ENCODE data around the gene SCNN1G. TPM values are rescaled to one million over a fixed set of nuclear protein-coding genes. Genes with fewer than 3 reads are reported as not detected.
"Not testable (repeated sequence)": the region's sequence is repeated elsewhere in the genome, so short reads cannot be mapped to it uniquely, and the experiment has no call there.

Gene SCNN1G
- total RNA-seq, 3 donors from 2014 or later (not counting 1 experiment from before 2014, with no cell fraction given): not detected

GRCh38 chr16:23252310-23252709, 69.8 kb downstream of the SCNN1G start:
- Histone ChIP-seq H3K4me1 (ENCODE audit: control insufficient read depth, insufficient read depth, low read length) (no peaks in the 10 kb centered on the region), H3K36me3 (ENCODE audit: control insufficient read depth, insufficient read depth, low read length) (no peaks in the 10 kb centered on the region), H3K9me3 (ENCODE audit: control insufficient read depth, insufficient read depth, low read length) (no peaks in the 10 kb centered on the region), H3K27ac (ENCODE audit: low read length) (no peak overlapping the region), H3K4me3 (ENCODE audit: low read length) (no peak overlapping the region), H3K27me3 (ENCODE audit: control insufficient read depth, insufficient read depth, low read length) (no peaks in the 10 kb centered on the region)
- no peak for DNase-seq
- 93% methylated on average over 4 of the region's 5 CpGs for WGBS (ENCODE audit: insufficient coverage)
- no peak overlapping the region for H3K27ac Mint-ChIP-seq
- no peak overlapping the region for H3K4me3 Mint-ChIP-seq
- no peaks in the 10 kb centered on the region for H3K9me3 Mint-ChIP-seq
- H3K27me3 Mint-ChIP-seq (ENCODE audit: low read depth in 2 of 2): peaks cover 0 to 3% of the 10 kb centered on the region in 2 donors
- no peaks in the 10 kb centered on the region for H3K36me3 Mint-ChIP-seq
- intact Hi-C loops (cut with micrococcal nuclease): no loop called here
- no peaks in the 10 kb centered on the region for H3K4me1 Mint-ChIP-seq
- no peak for ATAC-seq
- TF ChIP-seq CTCF (IDR thresholded peaks at IDR 0.05): no peak

GRCh38 chr16:23253650-23254049, 71.1 kb downstream of the SCNN1G start:
- H3K27ac Mint-ChIP-seq; ATAC-seq; H3K4me1 Mint-ChIP-seq; H3K36me3 ChIP-seq (ENCODE audit: control insufficient read depth, insufficient read depth, low read length); DNase-seq; H3K27me3 Mint-ChIP-seq (ENCODE audit: low read depth in 2 of 2); H3K4me3 ChIP-seq (ENCODE audit: low read length); H3K4me1 ChIP-seq (ENCODE audit: control insufficient read depth, insufficient read depth, low read length); H3K4me3 Mint-ChIP-seq; H3K9me3 Mint-ChIP-seq; H3K36me3 Mint-ChIP-seq; H3K27me3 ChIP-seq (ENCODE audit: control insufficient read depth, insufficient read depth, low read length); H3K27ac ChIP-seq (ENCODE audit: low read length); H3K9me3 ChIP-seq (ENCODE audit: control insufficient read depth, insufficient read depth, low read length); intact Hi-C loops (cut with micrococcal nuclease): not testable (repeated sequence)
- no CpG with 5 or more reads among the region's 1 CpG for WGBS (ENCODE audit: insufficient coverage)

- no peak overlapping the region for H3K27ac ChIP-seq (ENCODE audit: low read length)
- H3K4me1 ChIP-seq (ENCODE audit: control insufficient read depth, insufficient read depth, low read length): no peaks in the 10 kb centered on the region
- intact Hi-C loops (cut with micrococcal nuclease): no loop called here
- no peaks in the 10 kb centered on the region for H3K9me3 ChIP-seq (ENCODE audit: control insufficient read depth, insufficient read depth, low read length)
- Mint-ChIP-seq H3K27me3 (ENCODE audit: low read depth in 2 of 2) (peaks cover 0 to 9% of the 10 kb centered on the region in 2 donors), H3K27ac (no peak overlapping the region), H3K4me3 (no peak overlapping the region), H3K36me3 (no peaks in the 10 kb centered on the region), H3K9me3 (no peaks in the 10 kb centered on the region), H3K4me1 (no peaks in the 10 kb centered on the region)
- ATAC-seq (peak in 2 of 3 donors; percentile 29 to 38), DNase-seq (no peak)
- H3K27me3 ChIP-seq (ENCODE audit: control insufficient read depth, insufficient read depth, low read length): no peaks in the 10 kb centered on the region
- H3K4me3 ChIP-seq (ENCODE audit: low read length): no peak overlapping the region
- WGBS (ENCODE audit: insufficient coverage): 79% methylated on average over 3 of the region's 4 CpGs
- H3K36me3 ChIP-seq (ENCODE audit: control insufficient read depth, insufficient read depth, low read length): no peaks in the 10 kb centered on the region
- no peak for TF ChIP-seq CTCF (IDR thresholded peaks at IDR 0.05)
Measured at GRCh38 chr16:23254338-23254737, 71.8 kb downstream of the SCNN1G start.

GRCh38 chr16:23255000-23255399, 72.5 kb downstream of the SCNN1G start:
- no peak overlapping the region for H3K4me3 Mint-ChIP-seq

More at GRCh38 chr16:23255000-23255399, 72.5 kb downstream of the SCNN1G start:
- WGBS (ENCODE audit: insufficient coverage): 60% methylated on average over 4 of the region's 4 CpGs
- Mint-ChIP-seq H3K27ac (no peak overlapping the region), H3K4me1 (no peaks in the 10 kb centered on the region), H3K9me3 (no peaks in the 10 kb centered on the region), H3K36me3 (no peaks in the 10 kb centered on the region), H3K27me3 (ENCODE audit: low read depth in 2 of 2) (peaks cover 0 to 9% of the 10 kb centered on the region in 2 donors)
- H3K4me1 ChIP-seq (ENCODE audit: control insufficient read depth, insufficient read depth, low read length): no peaks in the 10 kb centered on the region
- no peak for TF ChIP-seq CTCF (IDR thresholded peaks at IDR 0.05)
- H3K27ac ChIP-seq (ENCODE audit: low read length): no peak overlapping the region
- no peak overlapping the region for H3K4me3 ChIP-seq (ENCODE audit: low read length)
- ATAC-seq (no peak), DNase-seq (no peak)
- no peaks in the 10 kb centered on the region for H3K27me3 ChIP-seq (ENCODE audit: control insufficient read depth, insufficient read depth, low read length)
- intact Hi-C loops (cut with micrococcal nuclease): no loop called here
- no peaks in the 10 kb centered on the region for H3K36me3 ChIP-seq (ENCODE audit: control insufficient read depth, insufficient read depth, low read length)
- H3K9me3 ChIP-seq (ENCODE audit: control insufficient read depth, insufficient read depth, low read length): no peaks in the 10 kb centered on the region
